Left cardiac atrium (tissue), 4 donors: Measurements from ENCODE around the gene SPDYA. TPM values are rescaled to one million over a fixed set of nuclear protein-coding genes. Genes with fewer than 3 reads are reported as not detected.

ENCODE experiments used
- ATAC-seq, 2 donors: fragments of 200-7000 bp; cut with Tn5 transposase; one replicate each; pipeline ENCODE4 v1.9.1; 2020; ENCODE audit warnings: mild to moderate bottlenecking in 2 of 2, moderate library complexity in 2 of 2
- DNase-seq: peaks from one replicate; pipeline ENCODE4 v3.0.0-alpha.2; 2020
- intact Hi-C, 2 donors: fragments of 100-400 bp; cut with DNase I; formaldehyde crosslinking; loops; one replicate each; pipeline versions ENCODE4 v1.14.1 to v1.15.1; 2022 to 2023
- total RNA-seq, 2 donors: library from RNA; stranded (reverse); fragmentation: NEBNext Ultra II Directional; extraction: Animal tissue kit (Norgen Biotek cat#: 25700); gene quantifications; one replicate each; pipeline ENCODE4 v1.2.1, GENCODE V29; 2021
- donor health status: DM: no; HTN: yes; CAD: no.
- donor health status: DM: no; HTN: yes; CAD: no; lungs with severe emphysema.
- donor health status: DM: yes; HTN: yes; CAD: no.
- donor health status: Dilated cardiomyopathy.

SPDYA gene
- total RNA-seq, 2 donors from 2014 or later: 0.31 to 0.44 TPM

GRCh38 chr2:28821295-28821958 lies 10.8 kb downstream of the SPDYA start:
- peak; percentile 38 to 58 for ATAC-seq
- no peak for DNase-seq
- intact Hi-C loops: loop anchor here in 1 of 2 donors (5.0 kb wide), 1 partner anchor 376 kb away; no protein-coding TSS in a partner anchor

GRCh38 chr2:28822036-28822435 lies 11.4 kb downstream of the SPDYA start:
- ATAC-seq (no peak), DNase-seq (no peak)
- intact Hi-C loops: loop anchor here in 1 of 2 donors (5.0 kb wide), 1 partner anchor 375 kb away; no protein-coding TSS in a partner anchor

DNA sequence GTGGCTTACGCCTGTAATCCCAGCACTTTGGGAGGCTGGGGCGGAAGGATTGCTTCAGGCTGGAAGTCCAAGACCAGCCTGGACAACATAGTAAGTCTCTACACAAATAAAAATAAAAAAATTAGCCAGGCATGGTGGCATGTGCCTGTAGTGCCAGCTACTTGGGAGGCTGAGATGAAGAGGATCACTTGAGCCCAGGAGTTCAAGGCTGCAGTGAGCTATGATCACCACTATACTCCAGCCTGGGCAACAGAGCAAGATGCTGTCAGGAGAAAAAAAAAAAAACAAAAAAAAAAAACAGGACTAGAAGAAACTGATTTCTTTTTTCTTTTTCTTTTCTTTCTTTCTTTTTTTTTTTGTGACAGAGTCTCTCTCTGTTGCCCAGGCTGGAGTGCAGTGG lies 13.6 kb downstream of the SPDYA start:
- intact Hi-C loops: loop anchor here in 1 of 2 donors (5.0 kb wide), 1 partner anchor 373 kb away; no protein-coding TSS in a partner anchor
- ATAC-seq: no peak
- no peak for DNase-seq

DNA sequence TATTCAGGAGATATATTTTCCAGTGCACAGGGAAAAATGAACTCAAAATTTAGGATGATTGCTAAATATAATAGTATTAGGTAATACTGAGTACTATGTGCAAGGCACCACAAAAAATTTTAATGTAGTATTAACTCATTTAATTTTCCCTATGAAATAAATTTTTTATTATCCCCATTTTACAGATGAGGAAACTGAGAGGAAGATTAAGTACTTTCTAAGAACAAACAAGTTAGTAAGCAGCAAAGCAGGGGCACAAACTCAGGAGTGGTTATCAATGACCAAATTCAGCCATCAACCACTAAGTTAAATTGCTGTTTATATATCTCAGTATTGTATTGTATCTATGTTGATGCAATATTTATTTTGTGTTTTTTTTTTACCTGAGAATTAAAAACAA lies 14.2 kb downstream of the SPDYA start:
- no peak for DNase-seq
- ATAC-seq: no peak
- intact Hi-C loops: loop anchor here in 1 of 2 donors (5.0 kb wide), 1 partner anchor 372 kb away; no protein-coding TSS in a partner anchor

- ATAC-seq (no peak), DNase-seq (no peak)
- intact Hi-C loops: no loop called here
Measured at GRCh38 chr2:28828382-28828781, 17.7 kb downstream of the SPDYA start.

- intact Hi-C loops: no loop called here
- ATAC-seq (no peak), DNase-seq (no peak)
Measured at GRCh38 chr2:28833740-28834470, 23.3 kb downstream of the SPDYA start.

GRCh38 chr2:28835781-28836180 lies 25.1 kb downstream of the SPDYA start:
- ATAC-seq (no peak), DNase-seq (no peak)
- intact Hi-C loops: no loop called here

GRCh38 chr2:28838971-28839370 lies 28.3 kb downstream of the SPDYA start:
- DNase-seq (no peak), ATAC-seq (no peak)
- intact Hi-C loops: no loop called here

DNA sequence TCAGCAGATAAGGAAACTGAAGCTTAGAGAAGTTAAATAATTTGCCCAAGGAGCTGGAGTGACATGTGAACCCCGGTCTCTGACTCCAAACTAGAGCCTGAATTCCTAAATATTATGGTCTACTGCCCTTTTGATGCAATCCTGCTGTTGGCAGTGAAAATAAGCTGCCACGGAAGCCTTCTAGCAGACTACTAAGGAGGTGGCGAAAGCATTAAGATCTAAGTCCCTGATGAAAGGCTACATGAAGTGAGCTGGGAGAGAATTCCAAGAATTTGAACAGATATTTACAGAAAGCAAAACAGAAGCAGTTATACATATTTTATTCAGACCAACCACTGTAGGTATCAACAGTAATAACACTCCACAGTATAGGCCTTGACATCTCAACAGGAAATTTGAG lies 31.4 kb downstream of the SPDYA start:
- ATAC-seq: no peak
- intact Hi-C loops: no loop called here
- no peak for DNase-seq

GRCh38 chr2:28855193-28855592 lies 44.6 kb downstream of the SPDYA start:
- DNase-seq (no peak), ATAC-seq (no peak)
- intact Hi-C loops: loop anchor here in 1 of 2 donors (10.0 kb wide), 1 partner anchor 70 kb away; no protein-coding TSS in a partner anchor

GRCh38 chr2:28855977-28856376 lies 45.3 kb downstream of the SPDYA start:
- no peak for DNase-seq
- ATAC-seq: no peak
- intact Hi-C loops: loop anchor here in 1 of 2 donors (10.0 kb wide), 1 partner anchor 71 kb away; no protein-coding TSS in a partner anchor

GRCh38 chr2:28868611-28869010 lies 58.0 kb downstream of the SPDYA start:
- intact Hi-C loops: no loop called here
- no peak for DNase-seq

GRCh38 chr2:28869494-28870145 lies 59.0 kb downstream of the SPDYA start:
- DNase-seq (no peak), ATAC-seq (peak in 1 of 2 donors; percentile 27)
- intact Hi-C loops: no loop called here

More at GRCh38 chr2:28868611-28869010, 58.0 kb downstream of the SPDYA start:
- no peak for ATAC-seq

DNA sequence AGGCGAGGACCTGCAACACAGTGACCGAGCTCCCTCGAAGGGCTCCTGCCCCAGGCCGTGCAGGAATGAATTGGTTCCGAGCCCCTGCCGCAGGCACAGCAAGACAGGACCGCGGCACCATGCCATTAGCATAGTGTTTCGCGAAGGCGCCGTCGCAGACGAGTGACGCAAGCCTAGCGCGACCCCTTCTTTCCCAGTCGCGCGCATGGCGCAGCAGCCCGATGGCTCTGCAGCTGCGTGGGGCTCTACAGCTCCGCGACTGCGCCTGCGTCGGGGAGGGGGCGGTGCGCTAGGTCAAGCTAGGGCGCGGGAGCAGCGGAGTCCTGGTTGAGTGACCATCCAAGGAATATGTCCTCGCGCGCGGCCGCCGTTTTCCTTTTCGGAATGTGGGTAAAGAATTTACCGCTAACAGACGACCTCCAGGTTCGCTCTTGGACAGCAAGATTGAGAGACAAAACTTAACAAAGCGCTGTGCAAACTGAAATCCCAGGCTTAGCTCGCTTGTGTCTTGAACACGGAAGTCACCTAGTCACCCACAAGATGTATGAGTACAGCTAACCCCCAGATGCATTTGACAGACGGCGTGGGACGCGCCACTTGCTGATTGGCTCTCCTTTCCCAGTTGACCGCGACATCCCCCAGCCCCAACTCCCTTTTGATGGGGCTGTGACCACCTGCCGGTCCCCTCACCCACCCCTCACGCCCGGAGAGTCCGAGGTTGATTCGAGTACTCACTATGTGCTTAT lies 59.7 kb downstream of the SPDYA start, which contains the start of gene TRMT61B:
Gene TRMT61B, minus strand, starts transcription at position 164 of the 746 bp plus-strand sequence. Its CDS starts 32 bp downstream, at position 132.
- intact Hi-C loops: no loop called here
- ATAC-seq: peak; percentile 100
- DNase-seq: peak; percentile 98

DNA sequence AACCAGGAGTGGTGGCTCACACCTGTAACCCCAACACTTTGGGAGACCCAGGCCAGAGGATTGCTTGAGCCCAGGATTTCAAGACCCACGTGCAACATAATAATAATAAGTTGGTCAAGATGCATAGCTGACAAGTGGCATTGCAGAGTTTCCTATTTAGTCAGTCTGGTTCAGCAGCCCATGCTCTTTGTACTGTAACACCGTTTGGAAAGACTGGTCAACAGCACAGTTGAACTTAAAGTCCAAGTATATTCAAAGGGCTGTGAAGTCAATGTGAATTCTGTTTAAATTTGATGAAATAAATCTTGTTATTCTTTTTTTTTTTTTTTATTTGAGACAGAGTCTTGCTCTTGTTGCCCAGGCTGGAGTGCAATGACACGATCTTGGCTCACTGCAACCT lies 61.0 kb downstream of the SPDYA start:
- DNase-seq: no peak
- ATAC-seq: no peak
- intact Hi-C loops: no loop called here

DNA sequence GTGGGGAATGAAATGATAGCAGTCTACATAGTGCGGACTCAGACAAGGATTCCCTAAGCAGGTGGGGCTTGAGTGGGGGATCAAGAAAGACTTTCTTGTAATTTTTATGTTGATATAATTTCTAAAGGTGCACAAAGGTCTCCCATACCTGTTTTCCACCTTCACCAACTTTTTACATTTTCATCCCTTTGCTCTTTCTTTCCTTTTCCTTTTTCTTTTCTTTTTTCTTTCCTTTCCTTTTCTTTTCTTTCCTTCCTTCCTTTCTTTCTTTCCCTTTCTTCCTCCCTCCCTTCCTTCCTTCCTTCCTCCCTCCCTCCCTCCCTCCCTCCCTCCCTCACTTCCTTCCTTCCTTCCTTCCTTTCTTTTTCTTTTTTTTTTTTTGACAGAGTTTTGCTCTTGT lies 69.6 kb downstream of the SPDYA start:
- DNase-seq (no peak), ATAC-seq (no peak)
- intact Hi-C loops: no loop called here

DNA sequence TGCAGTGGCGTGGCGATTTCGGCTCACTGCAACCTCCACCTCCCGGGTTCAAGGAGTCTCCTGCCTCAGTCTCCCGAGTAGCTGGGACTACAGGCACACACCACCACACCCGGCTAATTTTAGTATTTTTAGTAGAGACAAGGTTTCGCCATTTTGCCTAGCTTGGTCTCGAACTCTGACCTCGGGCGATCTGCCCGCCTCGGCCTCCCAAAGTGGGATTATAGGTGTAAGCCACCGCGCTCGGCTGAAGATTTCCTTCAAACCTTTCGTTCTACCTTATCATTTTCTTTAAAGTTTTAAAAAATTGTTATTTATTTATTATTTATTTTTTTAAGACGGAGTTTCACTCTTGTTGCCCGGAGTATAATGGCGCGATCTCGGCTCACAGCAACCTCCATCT lies 82.9 kb downstream of the SPDYA start:
- ATAC-seq (no peak), DNase-seq (no peak)
- intact Hi-C loops: no loop called here

DNA sequence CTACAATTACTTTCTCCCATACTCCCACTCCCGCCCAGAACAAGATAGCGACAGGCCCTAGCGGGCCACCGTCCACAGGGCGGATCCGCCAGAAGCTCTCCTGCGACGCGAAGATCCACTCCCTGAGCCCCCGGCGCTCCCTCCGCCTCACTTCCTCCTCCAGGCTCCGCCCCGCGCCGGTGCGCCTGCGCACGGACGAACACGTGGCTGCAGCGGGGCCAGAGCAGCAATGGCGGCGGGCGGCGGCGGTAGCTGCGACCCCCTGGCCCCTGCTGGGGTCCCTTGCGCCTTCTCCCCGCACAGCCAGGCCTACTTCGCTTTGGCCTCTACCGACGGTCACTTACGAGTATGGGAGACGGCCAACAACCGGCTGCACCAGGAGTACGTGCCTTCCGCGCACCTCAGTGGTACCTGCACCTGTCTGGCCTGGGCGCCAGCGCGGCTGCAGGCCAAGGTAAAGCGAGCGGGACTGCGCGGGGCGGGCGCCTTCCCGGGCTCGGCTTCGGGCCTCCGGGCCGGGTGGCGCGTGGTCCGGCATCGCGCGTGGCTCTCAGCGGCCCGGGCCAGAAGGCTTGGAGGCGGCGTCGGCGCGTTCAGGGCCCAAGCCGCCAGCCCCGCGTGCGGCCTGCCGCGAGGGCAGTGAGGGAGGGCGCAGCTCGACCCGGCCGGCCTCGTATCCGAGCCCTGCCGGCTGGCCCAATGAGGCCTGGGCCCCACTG lies 84.0 kb downstream of the SPDYA start, which contains the start of gene WDR43:
Gene WDR43, plus strand, starts transcription at position 198 of the 719 bp plus-strand sequence. Its CDS starts 32 bp downstream, at position 230.
- ATAC-seq (peak; percentile 98 to 99), DNase-seq (peak; percentile 98)
- intact Hi-C loops: no loop called here
